RWPE1 (cell line): ENCODE results near the gene DDHD1.

ENCODE experiments used
- CTCF ChIA-PET: fragments of 350-600 bp; sonication (Branson Sonifier 250); formaldehyde crosslinking; extraction: SDS; loops from one replicate; lab custom pipeline; 2021; lab: Yijun Ruan, JAX
- POLR2A ChIA-PET: fragments of 400-600 bp; formaldehyde crosslinking; extraction: SDS; loops from one replicate; lab custom pipeline; 2020; ENCODE audit warnings: antibody characterized with exemption; ENCODE audit not compliant: low non-redundant PET; lab: Yijun Ruan, JAX
- DNase-seq: peaks from one replicate; pipeline ENCODE4 v3.0.0; 2012; ENCODE audit warnings: low spot score
- H3K27ac ChIP-seq: fragments of 450-650 bp; 2 replicates; pipeline ENCODE4 v1.5.1; 2017
- CTCF ChIP-seq: fragments of 450-650 bp; conservative IDR thresholded peaks from 2 replicates; pipeline ENCODE4 v1.5.1; 2017; ENCODE audit warnings: low read depth, mild to moderate bottlenecking

The DDHD1 gene

GRCh38 chr14:52995998-52996397 is 157.1 kb downstream of the DDHD1 start:
- no peak for DNase-seq
- H3K27ac ChIP-seq = no peak overlapping the region
- CTCF ChIA-PET = interaction anchor here (1.1 kb wide), 1 partner anchor 13 kb away, joined by 3 read pairs; no protein-coding TSS in a partner anchor
- no peak for TF ChIP-seq CTCF
- POLR2A ChIA-PET = no interaction called here

GRCh38 chr14:52992236-52992870 is 160.8 kb downstream of the DDHD1 start:
- DNase-seq = no peak
- CTCF ChIA-PET = no interaction called here
- H3K27ac ChIP-seq = no peak overlapping the region
- TF ChIP-seq CTCF = no peak
- POLR2A ChIA-PET = no interaction called here

GRCh38 chr14:52988139-52988538 is 165.0 kb downstream of the DDHD1 start:
- no peak for DNase-seq
- no peak overlapping the region for H3K27ac ChIP-seq
- ChIA-PET POLR2A (no interaction called here), CTCF (interaction anchor here (0.7 kb wide), 1 partner anchor 132 kb away, joined by 4 read pairs; no protein-coding TSS in a partner anchor)
- no peak for TF ChIP-seq CTCF

GRCh38 chr14:52987514-52987913 is 165.6 kb downstream of the DDHD1 start:
- ChIA-PET POLR2A (no interaction called here), CTCF (interaction anchor here (0.7 kb wide), 1 partner anchor 131 kb away, joined by 4 read pairs; no protein-coding TSS in a partner anchor)
- no peak for TF ChIP-seq CTCF
- no peak overlapping the region for H3K27ac ChIP-seq
- no peak for DNase-seq

- no peak for TF ChIP-seq CTCF
- no peak overlapping the region for H3K27ac ChIP-seq
- POLR2A ChIA-PET = no interaction called here
- CTCF ChIA-PET = no interaction called here
- no peak for DNase-seq
Observed at GRCh38 chr14:52987042-52987441, 166.1 kb downstream of the DDHD1 start.
